Measurements from ENCODE around the gene TFF1.

The TFF1 gene

GRCh38 chr21:42319851-42320572 is 46.3 kb downstream of the TFF1 start:
- TF ChIP-seq TAF1 (IDR thresholded peaks at IDR 0.05; ENCODE audit: borderline replicate concordance, insufficient read depth, low read length) (no peak), SIN3A (IDR thresholded peaks at IDR 0.05; ENCODE audit: borderline replicate concordance, insufficient read depth, low read length) (no peak), FOXP2 (optimal IDR thresholded peaks at IDR 0.05; ENCODE audit: borderline replicate concordance, extremely low read depth, extremely low read length, insufficient read depth) (no peak), POLR2AphosphoS5 (IDR thresholded peaks at IDR 0.05; ENCODE audit: low read depth, low read length) (no peak)
- TF ChIP-seq, protein P1, sequence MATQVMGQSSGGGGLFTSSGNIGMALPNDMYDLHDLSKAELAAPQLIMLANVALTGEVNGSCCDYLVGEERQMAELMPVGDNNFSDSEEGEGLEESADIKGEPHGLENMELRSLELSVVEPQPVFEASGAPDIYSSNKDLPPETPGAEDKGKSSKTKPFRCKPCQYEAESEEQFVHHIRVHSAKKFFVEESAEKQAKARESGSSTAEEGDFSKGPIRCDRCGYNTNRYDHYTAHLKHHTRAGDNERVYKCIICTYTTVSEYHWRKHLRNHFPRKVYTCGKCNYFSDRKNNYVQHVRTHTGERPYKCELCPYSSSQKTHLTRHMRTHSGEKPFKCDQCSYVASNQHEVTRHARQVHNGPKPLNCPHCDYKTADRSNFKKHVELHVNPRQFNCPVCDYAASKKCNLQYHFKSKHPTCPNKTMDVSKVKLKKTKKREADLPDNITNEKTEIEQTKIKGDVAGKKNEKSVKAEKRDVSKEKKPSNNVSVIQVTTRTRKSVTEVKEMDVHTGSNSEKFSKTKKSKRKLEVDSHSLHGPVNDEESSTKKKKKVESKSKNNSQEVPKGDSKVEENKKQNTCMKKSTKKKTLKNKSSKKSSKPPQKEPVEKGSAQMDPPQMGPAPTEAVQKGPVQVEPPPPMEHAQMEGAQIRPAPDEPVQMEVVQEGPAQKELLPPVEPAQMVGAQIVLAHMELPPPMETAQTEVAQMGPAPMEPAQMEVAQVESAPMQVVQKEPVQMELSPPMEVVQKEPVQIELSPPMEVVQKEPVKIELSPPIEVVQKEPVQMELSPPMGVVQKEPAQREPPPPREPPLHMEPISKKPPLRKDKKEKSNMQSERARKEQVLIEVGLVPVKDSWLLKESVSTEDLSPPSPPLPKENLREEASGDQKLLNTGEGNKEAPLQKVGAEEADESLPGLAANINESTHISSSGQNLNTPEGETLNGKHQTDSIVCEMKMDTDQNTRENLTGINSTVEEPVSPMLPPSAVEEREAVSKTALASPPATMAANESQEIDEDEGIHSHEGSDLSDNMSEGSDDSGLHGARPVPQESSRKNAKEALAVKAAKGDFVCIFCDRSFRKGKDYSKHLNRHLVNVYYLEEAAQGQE (IDR thresholded peaks at IDR 0.05; ENCODE audit: insufficient read depth in 1 of 2, low read depth in 2 of 2, low read length in 2 of 2), result no peak

GRCh38 chr21:42319376-42319775 is 47.0 kb downstream of the TFF1 start:
- TF ChIP-seq TAF1 (IDR thresholded peaks at IDR 0.05; ENCODE audit: borderline replicate concordance, insufficient read depth, low read length) (no peak), SIN3A (IDR thresholded peaks at IDR 0.05; ENCODE audit: borderline replicate concordance, insufficient read depth, low read length) (no peak), FOXP2 (optimal IDR thresholded peaks at IDR 0.05; ENCODE audit: borderline replicate concordance, extremely low read depth, extremely low read length, insufficient read depth) (no peak), POLR2AphosphoS5 (IDR thresholded peaks at IDR 0.05; ENCODE audit: low read depth, low read length) (no peak)
- TF ChIP-seq, protein P1 (IDR thresholded peaks at IDR 0.05; ENCODE audit: insufficient read depth in 1 of 2, low read depth in 2 of 2, low read length in 2 of 2), result no peak

- TF ChIP-seq TAF1 (IDR thresholded peaks at IDR 0.05; ENCODE audit: borderline replicate concordance, insufficient read depth, low read length) (no peak), POLR2AphosphoS5 (IDR thresholded peaks at IDR 0.05; ENCODE audit: low read depth, low read length) (no peak), SIN3A (IDR thresholded peaks at IDR 0.05; ENCODE audit: borderline replicate concordance, insufficient read depth, low read length) (no peak), FOXP2 (optimal IDR thresholded peaks at IDR 0.05; ENCODE audit: borderline replicate concordance, extremely low read depth, extremely low read length, insufficient read depth) (no peak)
- TF ChIP-seq, protein P1 (IDR thresholded peaks at IDR 0.05; ENCODE audit: insufficient read depth in 1 of 2, low read depth in 2 of 2, low read length in 2 of 2), result no peak
Measured at GRCh38 chr21:42317826-42318746, 48.2 kb downstream of the TFF1 start.

GRCh38 chr21:42317341-42317741 is 49.0 kb downstream of the TFF1 start:
- TF ChIP-seq FOXP2 (optimal IDR thresholded peaks at IDR 0.05; ENCODE audit: borderline replicate concordance, extremely low read depth, extremely low read length, insufficient read depth), result no peak
- TF ChIP-seq SIN3A (IDR thresholded peaks at IDR 0.05; ENCODE audit: borderline replicate concordance, insufficient read depth, low read length), result no peak
- no peak for TF ChIP-seq POLR2AphosphoS5 (IDR thresholded peaks at IDR 0.05; ENCODE audit: low read depth, low read length)
- TF ChIP-seq, protein P1 (IDR thresholded peaks at IDR 0.05; ENCODE audit: insufficient read depth in 1 of 2, low read depth in 2 of 2, low read length in 2 of 2), result no peak
- TF ChIP-seq TAF1 (IDR thresholded peaks at IDR 0.05; ENCODE audit: borderline replicate concordance, insufficient read depth, low read length), result no peak
